ENCODE results near the gene NEK9. TPM values are rescaled to one million over a fixed set of nuclear protein-coding genes. Genes with fewer than 3 reads are reported as not detected.
A peak's percentile ranks its signal among the peaks of the same experiment; 100 is the strongest.
"Not testable (repeated sequence)": the region's sequence is repeated elsewhere in the genome, so short reads cannot be mapped to it uniquely, and the experiment has no call there.

Gene NEK9
- total RNA-seq, 2 experiments from 2014 or later: 51.8 to 56.4 TPM

- ChIA-PET POLR2A (no interaction called here), CTCF (interaction anchor here (2.0 to 7.3 kb wide), 2 partner anchors 178 to 222 kb away, joined by 6 to 71 read pairs; no protein-coding TSS in a partner anchor)
These were observed 43.6 kb downstream of the NEK9 start for GRCh38 chr14:75083271-75083670.

GRCh38 chr14:75081660-75082229 lies 45.1 kb downstream of the NEK9 start:
- Mint-ChIP-seq H3K4me3 (no peak overlapping the region), H3K27me3 (no peaks in the 10 kb centered on the region), H3K27ac (no peak overlapping the region), H3K36me3 (peaks cover 20% of the 10 kb centered on the region), H3K9me3 (no peaks in the 10 kb centered on the region), H3K4me1 (ENCODE audit: low read depth) (no peaks in the 10 kb centered on the region)
- ChIA-PET POLR2A (no interaction called here), CTCF (interaction anchor here (2.0 kb wide), 1 partner anchor 176 kb away, joined by 6 read pairs; no protein-coding TSS in a partner anchor)
- intact Hi-C loops (cut with micrococcal nuclease): no loop called here
- no peak for DNase-seq

More at GRCh38 chr14:75083271-75083670, 43.6 kb downstream of the NEK9 start:
- H3K4me3 Mint-ChIP-seq: no peak overlapping the region
- peaks cover 23% of the 10 kb centered on the region for H3K36me3 Mint-ChIP-seq
- DNase-seq: no peak
- no peaks in the 10 kb centered on the region for H3K4me1 Mint-ChIP-seq (ENCODE audit: low read depth)
- no peak overlapping the region for H3K27ac Mint-ChIP-seq
- no peaks in the 10 kb centered on the region for H3K27me3 Mint-ChIP-seq
- intact Hi-C loops (cut with micrococcal nuclease): no loop called here
- no peaks in the 10 kb centered on the region for H3K9me3 Mint-ChIP-seq

- H3K27me3 Mint-ChIP-seq: no peaks in the 10 kb centered on the region
- CTCF ChIA-PET: interaction anchor here (1.3 to 2.9 kb wide), 4 partner anchors 9 to 224 kb away, joined by 3 to 14 read pairs (median 4); partner anchors contain the start of gene ACYP1
- POLR2A ChIA-PET: no interaction called here
- H3K4me3 Mint-ChIP-seq: no peak overlapping the region
- no peaks in the 10 kb centered on the region for H3K4me1 Mint-ChIP-seq (ENCODE audit: low read depth)
- H3K27ac Mint-ChIP-seq: no peak overlapping the region
- no peak for DNase-seq
- H3K36me3 Mint-ChIP-seq: peaks cover 11% of the 10 kb centered on the region
- intact Hi-C loops (cut with micrococcal nuclease): no loop called here
- no peaks in the 10 kb centered on the region for H3K9me3 Mint-ChIP-seq
These were observed 47.3 kb downstream of the NEK9 start for GRCh38 chr14:75079521-75079920.

- no peak overlapping the region for H3K27ac Mint-ChIP-seq
- no peak for DNase-seq
- ChIA-PET POLR2A (no interaction called here), CTCF (interaction anchor here (1.8 to 2.9 kb wide), 2 partner anchors 10 to 173 kb away, joined by 6 to 14 read pairs; no protein-coding TSS in a partner anchor)
- H3K36me3 Mint-ChIP-seq: peaks cover 6% of the 10 kb centered on the region
- no peak overlapping the region for H3K4me3 Mint-ChIP-seq
- H3K9me3 Mint-ChIP-seq: no peaks in the 10 kb centered on the region
- H3K27me3 Mint-ChIP-seq: no peaks in the 10 kb centered on the region
- intact Hi-C loops (cut with micrococcal nuclease): no loop called here
- no peaks in the 10 kb centered on the region for H3K4me1 Mint-ChIP-seq (ENCODE audit: low read depth)
These were observed 49.1 kb downstream of the NEK9 start for GRCh38 chr14:75077794-75078193.

GRCh38 chr14:75070383-75070782 lies 56.5 kb downstream of the NEK9 start:
- Mint-ChIP-seq H3K4me1 (ENCODE audit: low read depth) (peaks cover 2% of the 10 kb centered on the region), H3K27me3 (no peaks in the 10 kb centered on the region), H3K36me3 (no peaks in the 10 kb centered on the region), H3K9me3 (no peaks in the 10 kb centered on the region), H3K27ac (no peak overlapping the region), H3K4me3 (no peak overlapping the region)
- intact Hi-C loops (cut with micrococcal nuclease): no loop called here
- no peak for DNase-seq
- ChIA-PET CTCF (interaction anchor here (2.4 kb wide), 1 partner anchor 209 kb away, joined by 12 read pairs; no protein-coding TSS in a partner anchor), POLR2A (no interaction called here)

GRCh38 chr14:75069811-75070145 lies 57.1 kb downstream of the NEK9 start:
- Mint-ChIP-seq H3K27ac (peak overlapping the region; percentile 42), H3K36me3 (no peaks in the 10 kb centered on the region), H3K4me1 (ENCODE audit: low read depth) (peaks cover 3% of the 10 kb centered on the region), H3K27me3 (no peaks in the 10 kb centered on the region), H3K9me3 (no peaks in the 10 kb centered on the region), H3K4me3 (no peak overlapping the region)
- DNase-seq: no peak
- intact Hi-C loops (cut with micrococcal nuclease): no loop called here
- POLR2A ChIA-PET: interaction anchor here (0.8 to 0.9 kb wide), 2 partner anchors 57 to 66 kb away, joined by 3 to 4 read pairs; partner anchors contain the start of gene NEK9
- CTCF ChIA-PET: interaction anchor here (0.6 to 2.4 kb wide), 4 partner anchors 123 to 592 kb away, joined by 3 to 12 read pairs (median 4); no protein-coding TSS in a partner anchor

- CTCF ChIA-PET: interaction anchor here (0.6 to 2.4 kb wide), 6 partner anchors 20 to 592 kb away, joined by 3 to 12 read pairs (median 3); no protein-coding TSS in a partner anchor
- intact Hi-C loops (cut with micrococcal nuclease): no loop called here
- H3K27ac Mint-ChIP-seq: peak within 1 kb of the TSS; percentile 42
- H3K27me3 Mint-ChIP-seq: no peaks in the 10 kb centered on the region
- peak; percentile 78 for DNase-seq
- POLR2A ChIA-PET: interaction anchor here (0.8 to 0.9 kb wide), 2 partner anchors 57 to 66 kb away, joined by 3 to 4 read pairs; partner anchors contain the start of gene NEK9
- no peaks in the 10 kb centered on the region for H3K36me3 Mint-ChIP-seq
- no peaks in the 10 kb centered on the region for H3K9me3 Mint-ChIP-seq
- no peak within 1 kb of the TSS for H3K4me3 Mint-ChIP-seq
- peaks cover 6% of the 10 kb centered on the region for H3K4me1 Mint-ChIP-seq (ENCODE audit: low read depth)
These were observed 57.6 kb downstream of the NEK9 start, which contains the start of gene ZC2HC1C for GRCh38 chr14:75069121-75069810. TSS of gene ZC2HC1C (plus strand) at chr14:75069641. CDS start at chr14:75070574, 933 bp downstream.

GRCh38 chr14:75068294-75069120 lies 58.3 kb downstream of the NEK9 start:
- no peak for DNase-seq
- intact Hi-C loops (cut with micrococcal nuclease): no loop called here
- ChIA-PET CTCF (interaction anchor here (0.7 to 2.4 kb wide), 5 partner anchors 20 to 233 kb away, joined by 3 to 12 read pairs (median 3); no protein-coding TSS in a partner anchor), POLR2A (no interaction called here)
- no peak overlapping the region for H3K4me3 Mint-ChIP-seq
- peaks cover 2% of the 10 kb centered on the region for H3K36me3 Mint-ChIP-seq
- H3K27ac Mint-ChIP-seq: no peak overlapping the region
- no peaks in the 10 kb centered on the region for H3K9me3 Mint-ChIP-seq
- H3K27me3 Mint-ChIP-seq: no peaks in the 10 kb centered on the region
- peaks cover 12% of the 10 kb centered on the region for H3K4me1 Mint-ChIP-seq (ENCODE audit: low read depth)

- H3K9me3 Mint-ChIP-seq; H3K4me3 Mint-ChIP-seq; CTCF ChIA-PET; intact Hi-C loops (cut with micrococcal nuclease); DNase-seq; H3K27me3 Mint-ChIP-seq; POLR2A ChIA-PET; H3K27ac Mint-ChIP-seq; H3K36me3 Mint-ChIP-seq: not testable (repeated sequence)
- H3K4me1 Mint-ChIP-seq (ENCODE audit: low read depth): peaks cover 19% of the 10 kb centered on the region
These were observed 59.1 kb downstream of the NEK9 start for GRCh38 chr14:75067765-75068164.

GRCh38 chr14:75067212-75067611 lies 59.6 kb downstream of the NEK9 start:
- H3K27me3 Mint-ChIP-seq: no peaks in the 10 kb centered on the region
- no peak overlapping the region for H3K27ac Mint-ChIP-seq
- ChIA-PET CTCF (interaction anchor here (1.2 kb wide), 1 partner anchor 206 kb away, joined by 4 read pairs; no protein-coding TSS in a partner anchor), POLR2A (no interaction called here)
- H3K36me3 Mint-ChIP-seq: peaks cover 2% of the 10 kb centered on the region
- peaks cover 24% of the 10 kb centered on the region for H3K4me1 Mint-ChIP-seq (ENCODE audit: low read depth)
- no peak for DNase-seq
- no peaks in the 10 kb centered on the region for H3K9me3 Mint-ChIP-seq
- intact Hi-C loops (cut with micrococcal nuclease): no loop called here
- H3K4me3 Mint-ChIP-seq: no peak overlapping the region

- no peak overlapping the region for H3K27ac Mint-ChIP-seq
- peaks cover 25% of the 10 kb centered on the region for H3K4me1 Mint-ChIP-seq (ENCODE audit: low read depth)
- no peaks in the 10 kb centered on the region for H3K9me3 Mint-ChIP-seq
- ChIA-PET POLR2A (no interaction called here), CTCF (interaction anchor here (1.2 kb wide), 1 partner anchor 206 kb away, joined by 4 read pairs; no protein-coding TSS in a partner anchor)
- no peaks in the 10 kb centered on the region for H3K27me3 Mint-ChIP-seq
- intact Hi-C loops (cut with micrococcal nuclease): no loop called here
- peaks cover 2% of the 10 kb centered on the region for H3K36me3 Mint-ChIP-seq
- no peak overlapping the region for H3K4me3 Mint-ChIP-seq
- DNase-seq: no peak
These were observed 60.2 kb downstream of the NEK9 start for GRCh38 chr14:75066691-75067090.

Data from activated CD4-positive, alpha-beta memory T cell treated with anti-CD3 and anti-CD28 coated beads for 36 hours (primary cell).